HCT116 (cell line): ENCODE measurements around the gene ANKS1A. TPM values are rescaled to one million over a fixed set of nuclear protein-coding genes. Genes with fewer than 3 reads are reported as not detected.

Source experiments
- ATAC-seq: fragments of 200-7000 bp; cut with Tn5 transposase; 2 replicates; pipeline ENCODE4 v1.9.1; 2020; ENCODE audit warnings: mild to moderate bottlenecking, moderate library complexity
- BruUV-seq: library from RNA; stranded (reverse); fragments of 400-500 nt; replicated peaks from 2 replicates; lab custom pipeline; 2021; lab: Mats Ljungman, UMichigan
- CTCF ChIA-PET: fragments of 300-600 bp; sonication (Branson Sonifier 250); formaldehyde crosslinking; loops from one replicate; lab custom pipeline; 2021; ENCODE audit warnings: antibody characterized with exemption; lab: Charles Lee
- POLR2A ChIA-PET: fragments of 300-600, 350-600 bp; sonication (Branson Sonifier 250); formaldehyde crosslinking; loops from one replicate; lab custom pipeline; 2021; ENCODE audit warnings: antibody characterized with exemption; lab: Charles Lee
- RAD21 ChIA-PET, 2 experiments: fragments of 300-600 bp; sonication (Branson Sonifier 250); formaldehyde crosslinking; loops; one replicate each; lab custom pipeline; 2023; ENCODE audit warnings: low total read pairs in 2 of 2; ENCODE audit not compliant: uncharacterized antibody in 2 of 2, unreplicated experiment in 2 of 2, low non-redundant PET in 1 of 2; lab: Charles Lee
- DNase-seq: peaks from one replicate; pipeline ENCODE4 v3.0.0-alpha.2; 2010; ENCODE audit warnings: low read depth, low spot score
- H2AFZ ChIP-seq: fragments of 200-600 bp; shearing (Covaris generic), sonication (generic); 2 replicates; pipeline ENCODE4 v1.6.1; 2017; ENCODE audit warnings: low read depth, mixed run types, mixed read lengths, antibody characterized with exemption, low read length; ENCODE audit not compliant: poor library complexity, severe bottlenecking
- H3K27ac ChIP-seq: 2 replicates; pipeline ENCODE4 v1.5.1; 2012; ENCODE audit warnings: low read depth, low read length
- H3K27me3 ChIP-seq: fragments of 200-600 bp; sonication (generic); 2 replicates; pipeline ENCODE4 v1.6.1; 2016; ENCODE audit warnings: mixed run types, low read length, mixed read lengths; ENCODE audit not compliant: insufficient read depth
- H3K36me3 ChIP-seq, 2 experiments: fragments of 200-500 bp in 1 of 2; fragments of 200-600 bp in 1 of 2; sonication (Bioruptor generic) in 1 of 2; sonication (generic) in 1 of 2; 2 replicates each; pipeline versions ENCODE4 v1.5.1 to v1.6.1; 2014 to 2016; ENCODE audit warnings: low read length in 2 of 2, inconsistent platforms in 1 of 2, mixed read lengths in 1 of 2, mixed run types in 1 of 2; ENCODE audit not compliant: insufficient read depth in 2 of 2, control insufficient read depth in 1 of 2
- H3K4me1 ChIP-seq, 2 experiments: fragments of 200-600 bp in 1 of 2; sonication (generic) in 1 of 2; 2 replicates each; pipeline versions ENCODE4 v1.5.1 to v1.6.1; 2012 to 2017; ENCODE audit warnings: low read length in 2 of 2, inconsistent platforms in 1 of 2, mild to moderate bottlenecking in 1 of 2, mixed read lengths in 1 of 2, mixed run types in 1 of 2, moderate library complexity in 1 of 2; ENCODE audit not compliant: insufficient read depth in 2 of 2, control insufficient read depth in 1 of 2
- H3K4me2 ChIP-seq: fragments of 200-600 bp; sonication (generic); 2 replicates; pipeline ENCODE4 v1.6.1; 2017; ENCODE audit warnings: mixed run types, low read length, mixed read lengths
- H3K4me3 ChIP-seq, 2 experiments: fragments of 200-600 bp in 1 of 2; sonication (generic) in 1 of 2; replicated peaks in 1 of 2; 2 replicates each; pipeline ENCODE4 v1.5.1; 2011 to 2016; ENCODE audit warnings: low read length in 2 of 2, control low read depth in 1 of 2, low read depth in 1 of 2, mild to moderate bottlenecking in 1 of 2, mixed read lengths in 1 of 2, mixed run types in 1 of 2
- H3K79me2 ChIP-seq: fragments of 200-600 bp; sonication (generic); 2 replicates; pipeline ENCODE4 v1.6.1; 2017; ENCODE audit warnings: mild to moderate bottlenecking, mixed run types, low read length, moderate library complexity, mixed read lengths; ENCODE audit not compliant: insufficient read depth
- H3K9ac ChIP-seq: fragments of 200-600 bp; sonication (generic); 2 replicates; pipeline ENCODE4 v1.6.1; 2016; ENCODE audit warnings: low read length, mixed read lengths
- H3K9me2 ChIP-seq: fragments of 200-600 bp; sonication (generic), shearing (Covaris generic); 2 replicates; pipeline ENCODE4 v1.6.1; 2017; ENCODE audit warnings: mixed run types, mild to moderate bottlenecking, moderate library complexity; ENCODE audit not compliant: insufficient read depth
- H3K9me3 ChIP-seq, 2 experiments: fragments of 200-500 bp in 1 of 2; fragments of 200-600 bp in 1 of 2; sonication (Bioruptor generic) in 1 of 2; sonication (generic) in 1 of 2; 2 replicates each; pipeline ENCODE4 v1.6.1; 2014 to 2017; ENCODE audit warnings: low read length in 2 of 2, mixed read lengths in 2 of 2, inconsistent platforms in 1 of 2, low read depth in 1 of 2, mild to moderate bottlenecking in 1 of 2, mixed run types in 1 of 2, moderate library complexity in 1 of 2; ENCODE audit not compliant: control insufficient read depth in 1 of 2, insufficient read depth in 1 of 2
- H4K20me1 ChIP-seq: fragments of 200-600 bp; sonication (generic), shearing (Covaris generic); 2 replicates; pipeline ENCODE4 v1.6.1; 2017; ENCODE audit warnings: mixed run types, mild to moderate bottlenecking, moderate library complexity; ENCODE audit not compliant: insufficient read depth
- EZH2 ChIP-seq: fragments of 200-600 bp; sonication (generic); IDR thresholded peaks from 2 replicates; pipeline ENCODE4 v1.6.1; 2017; ENCODE audit warnings: antibody characterized with exemption, mixed run types
- FOSL1 ChIP-seq: IDR thresholded peaks from 2 replicates; pipeline ENCODE4 v1.6.1; 2012; ENCODE audit warnings: low read depth
- RAD21 ChIP-seq: IDR thresholded peaks from 2 replicates; pipeline ENCODE4 v1.6.1; 2012; ENCODE audit warnings: low read depth, mild to moderate bottlenecking
- SRF ChIP-seq: IDR thresholded peaks from 2 replicates; pipeline ENCODE4 v1.6.1; 2012; ENCODE audit warnings: low read depth
- intact Hi-C: fragments of 100-400 bp; cut with micrococcal nuclease; formaldehyde crosslinking; loops from 2 replicates; pipeline ENCODE4 v1.10.0; 2022
- total RNA-seq: library from RNA; stranded (reverse); gene quantifications from one replicate; pipeline ENCODE4 v1.2.1, GENCODE V29; 2021; ENCODE audit not compliant: unreplicated experiment
- TF ChIP-seq, protein P1 (sequence below): IDR thresholded peaks from 2 replicates; pipeline ENCODE4 v1.6.1; 2012; ENCODE audit warnings: low read depth

ANKS1A gene
- total RNA-seq, 1 experiment from 2014 or later = 20.6 TPM

DNA sequence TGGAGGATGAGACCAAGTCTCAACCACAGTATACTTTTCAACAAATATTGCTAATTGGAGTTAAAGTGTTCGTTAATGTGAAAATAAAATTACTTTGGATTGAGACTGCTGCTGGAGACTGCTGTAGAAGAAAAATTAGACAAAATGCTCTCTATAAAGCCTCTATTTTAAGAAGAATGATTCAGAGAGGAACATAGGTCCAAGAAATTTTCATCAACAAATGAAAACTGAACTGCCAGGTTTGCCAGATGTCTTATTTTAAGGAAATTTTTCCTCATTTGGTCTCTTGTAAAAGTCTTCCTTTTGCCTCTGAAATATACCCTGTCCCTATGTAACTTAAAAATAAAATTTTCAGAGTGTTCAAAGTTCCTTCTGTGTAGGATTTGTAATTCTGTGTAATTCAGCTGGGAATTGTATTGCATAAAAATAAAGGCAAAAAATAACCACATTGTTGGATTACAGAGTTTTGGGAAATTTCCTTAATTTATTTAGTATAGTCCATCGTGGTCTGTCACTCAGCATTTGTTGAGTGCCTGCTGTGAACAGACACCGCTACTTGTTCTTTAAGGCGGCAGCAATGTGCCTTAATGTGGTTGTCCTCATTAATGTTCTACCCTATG is 27.4 kb downstream of the ANKS1A start:
- no TSS peak for BruUV-seq
- Histone ChIP-seq H4K20me1 (peaks cover 4% of the 10 kb centered on the region; the same call in 1 of the 2 replicates), H3K4me1 (peaks cover 0 to 4% of the 10 kb centered on the region in 2 experiments; a peak in 1 of 4 replicates), H3K27ac (no peak overlapping the region), H3K27me3 (no peaks in the 10 kb centered on the region), H3K9me3 (no peaks in the 10 kb centered on the region), H2AFZ (no peak overlapping the region), H3K36me3 (no peaks in the 10 kb centered on the region), H3K4me3 (no peak overlapping the region), H3K4me2 (no peak overlapping the region), H3K79me2 (peaks cover 60% of the 10 kb centered on the region)
- ATAC-seq (no peak), DNase-seq (no peak)
- intact Hi-C loops = no loop called here
- RAD21 ChIA-PET = no interaction called here
- POLR2A ChIA-PET = no interaction called here
- TF ChIP-seq FOSL1 (no peak), RAD21 (no peak), EZH2 (no peak), SRF (no peak)
- TF ChIP-seq, protein P1, sequence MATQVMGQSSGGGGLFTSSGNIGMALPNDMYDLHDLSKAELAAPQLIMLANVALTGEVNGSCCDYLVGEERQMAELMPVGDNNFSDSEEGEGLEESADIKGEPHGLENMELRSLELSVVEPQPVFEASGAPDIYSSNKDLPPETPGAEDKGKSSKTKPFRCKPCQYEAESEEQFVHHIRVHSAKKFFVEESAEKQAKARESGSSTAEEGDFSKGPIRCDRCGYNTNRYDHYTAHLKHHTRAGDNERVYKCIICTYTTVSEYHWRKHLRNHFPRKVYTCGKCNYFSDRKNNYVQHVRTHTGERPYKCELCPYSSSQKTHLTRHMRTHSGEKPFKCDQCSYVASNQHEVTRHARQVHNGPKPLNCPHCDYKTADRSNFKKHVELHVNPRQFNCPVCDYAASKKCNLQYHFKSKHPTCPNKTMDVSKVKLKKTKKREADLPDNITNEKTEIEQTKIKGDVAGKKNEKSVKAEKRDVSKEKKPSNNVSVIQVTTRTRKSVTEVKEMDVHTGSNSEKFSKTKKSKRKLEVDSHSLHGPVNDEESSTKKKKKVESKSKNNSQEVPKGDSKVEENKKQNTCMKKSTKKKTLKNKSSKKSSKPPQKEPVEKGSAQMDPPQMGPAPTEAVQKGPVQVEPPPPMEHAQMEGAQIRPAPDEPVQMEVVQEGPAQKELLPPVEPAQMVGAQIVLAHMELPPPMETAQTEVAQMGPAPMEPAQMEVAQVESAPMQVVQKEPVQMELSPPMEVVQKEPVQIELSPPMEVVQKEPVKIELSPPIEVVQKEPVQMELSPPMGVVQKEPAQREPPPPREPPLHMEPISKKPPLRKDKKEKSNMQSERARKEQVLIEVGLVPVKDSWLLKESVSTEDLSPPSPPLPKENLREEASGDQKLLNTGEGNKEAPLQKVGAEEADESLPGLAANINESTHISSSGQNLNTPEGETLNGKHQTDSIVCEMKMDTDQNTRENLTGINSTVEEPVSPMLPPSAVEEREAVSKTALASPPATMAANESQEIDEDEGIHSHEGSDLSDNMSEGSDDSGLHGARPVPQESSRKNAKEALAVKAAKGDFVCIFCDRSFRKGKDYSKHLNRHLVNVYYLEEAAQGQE = no peak
- TF ChIP-seq, all 23 proteins: peak for 0
- CTCF ChIA-PET = no interaction called here
- Histone ChIP-seq H3K9me2 (no peaks in the 10 kb centered on the region), H3K9ac (no peak overlapping the region)
